HepG2 (cell line): Measurements from ENCODE around the gene FIS1. TPM values are rescaled to one million over a fixed set of nuclear protein-coding genes. Genes with fewer than 3 reads are reported as not detected.

Experiments
- ATAC-seq: fragments of 200-7000 bp; cut with Tn5 transposase; 3 replicates; pipeline ENCODE4 v1.9.1; 2020; ENCODE audit warnings: mild to moderate bottlenecking, moderate library complexity
- BruUV-seq: library from RNA; stranded (reverse); fragments of 400-500 nt; replicated peaks from 2 replicates; lab custom pipeline; 2021; lab: Mats Ljungman, UMichigan
- CTCF ChIA-PET: fragments of 300-600 bp; formaldehyde crosslinking; extraction: SDS; loops from one replicate; lab custom pipeline; 2021; ENCODE audit warnings: low total read pairs, inconsistent platforms, low intra/inter-chr PET ratio; lab: Yijun Ruan, JAX
- POLR2A ChIA-PET: fragments of 350-600 bp; sonication (Branson Sonifier 250); formaldehyde crosslinking; loops from one replicate; lab custom pipeline; 2020; ENCODE audit warnings: antibody characterized with exemption, inconsistent platforms; lab: Yijun Ruan, JAX
- DNase-seq: peaks from one replicate; pipeline ENCODE4 v3.0.0-alpha.2; 2015; ENCODE audit warnings: low spot score
- FAIRE-seq: peaks from 3 replicates; lab custom pipeline; 2011; peaks lifted over from hg19 to GRCh38; lab: Jason Lieb, UNC
- H2AFZ ChIP-seq: one replicate; pipeline ENCODE4 v1.6.1; 2011; ENCODE audit warnings: low read length, inconsistent platforms
- H3K27ac ChIP-seq: fragments of 300-600 bp; 3 replicates; pipeline ENCODE4 v1.8.0; 2011; ENCODE audit warnings: mixed run types, mild to moderate bottlenecking, mixed read lengths, low read length, inconsistent platforms; ENCODE audit not compliant: insufficient read depth; ENCODE audit errors: extremely low read length
- H3K27me3 ChIP-seq, 2 experiments: fragments of 200-600 bp in 1 of 2; 2 replicates in 1 of 2; 3 replicates in 1 of 2; pipeline versions ENCODE4 v1.6.0 to v1.8.0; 2011; ENCODE audit warnings: low read length in 2 of 2, mild to moderate bottlenecking in 2 of 2, moderate library complexity in 2 of 2, inconsistent platforms in 1 of 2; ENCODE audit not compliant: insufficient read depth in 2 of 2, control insufficient read depth in 1 of 2
- H3K36me3 ChIP-seq, 2 experiments: fragments of 200-600 bp in 1 of 2; replicated peaks in 1 of 2; 2 replicates in 1 of 2; 3 replicates in 1 of 2; pipeline versions ENCODE4 v1.5.1 to v1.8.0; 2011; ENCODE audit warnings: low read length in 2 of 2, inconsistent platforms in 1 of 2; ENCODE audit not compliant: insufficient read depth in 2 of 2, control insufficient read depth in 1 of 2
- H3K4me1 ChIP-seq: 2 replicates; pipeline ENCODE4 v1.5.1; 2012; ENCODE audit warnings: low read length, inconsistent platforms; ENCODE audit not compliant: insufficient read depth
- H3K4me2 ChIP-seq: 2 replicates; pipeline ENCODE4 v1.6.0; 2011; ENCODE audit warnings: low read depth, low read length, inconsistent platforms
- H3K4me3 ChIP-seq, 3 experiments: fragments of 200-600 bp in 1 of 3; sonication (generic), shearing (Covaris generic) in 1 of 3; replicated peaks in 1 of 3; 2 replicates each; pipeline ENCODE4 v1.5.1; 2011 to 2016; ENCODE audit warnings: low read length in 3 of 3, inconsistent platforms in 2 of 3, low read depth in 2 of 3, mild to moderate bottlenecking in 2 of 3, control low read depth in 1 of 3, mixed read lengths in 1 of 3; ENCODE audit not compliant: insufficient read depth in 1 of 3
- H3K79me2 ChIP-seq: one replicate; pipeline ENCODE4 v1.6.1; 2011; ENCODE audit warnings: low read length, inconsistent platforms; ENCODE audit not compliant: insufficient read depth
- H3K9ac ChIP-seq: 2 replicates; pipeline ENCODE4 v1.6.0; 2011; ENCODE audit warnings: mild to moderate bottlenecking, low read depth, low read length, inconsistent platforms; ENCODE audit not compliant: insufficient read depth
- H3K9me3 ChIP-seq: 2 replicates; pipeline ENCODE4 v1.5.1; 2012; ENCODE audit warnings: mild to moderate bottlenecking, low read length
- H4K20me1 ChIP-seq: 2 replicates; pipeline ENCODE4 v1.6.0; 2011; ENCODE audit warnings: inconsistent platforms, mild to moderate bottlenecking, low read length, moderate library complexity; ENCODE audit not compliant: insufficient read depth
- ELF1 ChIP-seq: sonication (generic); formaldehyde crosslinking; IDR thresholded peaks from 2 replicates; pipeline ENCODE4 v1.4.0; 2020; ENCODE audit warnings: missing genetic modification reagents
- HNF1B ChIP-seq: sonication (generic); formaldehyde crosslinking; IDR thresholded peaks from 2 replicates; pipeline ENCODE4 v1.5.1; 2020; ENCODE audit warnings: mild to moderate bottlenecking, moderate library complexity, missing genetic modification reagents
- KDM1A ChIP-seq: IDR thresholded peaks from 2 replicates; pipeline ENCODE4 v1.6.1; 2016; ENCODE audit warnings: missing compliant biosample characterization
- MTF1 ChIP-seq: sonication (generic); formaldehyde crosslinking; IDR thresholded peaks from 2 replicates; pipeline ENCODE4 v1.5.0; 2020; ENCODE audit warnings: missing genetic modification reagents
- NCOR1 ChIP-seq: fragments of 200-600 bp; sonication (generic); IDR thresholded peaks from 2 replicates; pipeline ENCODE4 v1.7.0; 2017; ENCODE audit warnings: antibody characterized with exemption, low read length, borderline replicate concordance
- ZBTB34 ChIP-seq: sonication (generic); formaldehyde crosslinking; IDR thresholded peaks from 2 replicates; pipeline ENCODE4 v1.8.0; 2022; ENCODE audit warnings: mild to moderate bottlenecking, missing genetic modification reagents
- ZNF160 ChIP-seq: sonication (generic); formaldehyde crosslinking; IDR thresholded peaks from 2 replicates; pipeline ENCODE4 v1.8.0; 2022; ENCODE audit warnings: mild to moderate bottlenecking, inconsistent platforms, missing genetic modification reagents
- ZNF350 ChIP-seq: sonication (generic); formaldehyde crosslinking; IDR thresholded peaks from 2 replicates; pipeline ENCODE4 v1.4.0; 2020; ENCODE audit warnings: mild to moderate bottlenecking, low read depth, missing genetic modification reagents, borderline replicate concordance
- ZNF367 ChIP-seq: sonication (generic); formaldehyde crosslinking; IDR thresholded peaks from 2 replicates; pipeline ENCODE4 v1.4.0; 2020; ENCODE audit warnings: missing genetic modification reagents, borderline replicate concordance
- ZNF446 ChIP-seq: sonication (generic); formaldehyde crosslinking; IDR thresholded peaks from 2 replicates; pipeline ENCODE4 v1.5.0; 2020; ENCODE audit warnings: mild to moderate bottlenecking, missing genetic modification reagents
- ZNF503 ChIP-seq: sonication (generic); formaldehyde crosslinking; IDR thresholded peaks from 2 replicates; pipeline ENCODE4 v1.4.0; 2020; ENCODE audit warnings: missing genetic modification reagents
- ZNF749 ChIP-seq: sonication (generic); formaldehyde crosslinking; IDR thresholded peaks from 2 replicates; pipeline ENCODE4 v1.8.0; 2022; ENCODE audit warnings: mild to moderate bottlenecking, missing genetic modification reagents, moderate library complexity, borderline replicate concordance
- ZNF788 ChIP-seq: sonication (generic); formaldehyde crosslinking; IDR thresholded peaks from 2 replicates; pipeline ENCODE4 v1.5.0; 2020; ENCODE audit warnings: mild to moderate bottlenecking, missing genetic modification reagents, borderline replicate concordance
- ZUFSP ChIP-seq: sonication (generic); formaldehyde crosslinking; IDR thresholded peaks from 2 replicates; pipeline ENCODE4 v1.9.0; 2021; ENCODE audit warnings: missing genetic modification reagents, mild to moderate bottlenecking, borderline replicate concordance
- WGBS: methylation state at CpG from one replicate; pipeline ENCODE4 v1.1.6; 2017; ENCODE audit warnings: low lambda C conversion rate; 5-methylcytosine and 5-hydroxymethylcytosine counted together
- in situ Hi-C: cut with HindIII; loops from 2 replicates; pipeline ENCODE4 v1.10.0; 2017; ENCODE audit warnings: low pct_unique_long_range_greater_than_20kb; ENCODE audit not compliant: extremely low pct_ligation_motif_present
- intact Hi-C: fragments of 100-400 bp; cut with micrococcal nuclease; formaldehyde crosslinking; loops from one replicate; pipeline ENCODE4 v1.10.0; 2022; ENCODE audit not compliant: unreplicated experiment
- polyA plus RNA-seq, 8 experiments: library from polyadenylated mRNA; depleted of rRNA in 3 of 8; stranded (reverse) in 7 of 8; unstranded in 1 of 8; fragments of >200 nt; fragmentation: Illumina TruSeq in 4 of 8; extraction: Trizol in 4 of 8; gene quantifications; 2 replicates each; pipeline versions ENCODE4 v1.2.1 to v1.2.3, GENCODE V29; 2011 to 2016; ENCODE audit warnings: low read depth in 4 of 8, missing spikeins in 1 of 8, mixed read lengths in 1 of 8; ENCODE audit not compliant: insufficient read depth in 1 of 8
- total RNA-seq, 5 experiments: library from RNA; depleted of rRNA; stranded (reverse); fragments of >200 nt; fragmentation: Illumina TruSeq; extraction: Trizol; gene quantifications; 2 replicates each; pipeline ENCODE4 v1.2.3, GENCODE V29; 2016; ENCODE audit warnings: low read depth in 1 of 5

The FIS1 gene
- total and polyA plus RNA-seq, 2 of the 13 experiments (the other 11 are each of a cell fraction or from before 2014, with no cell fraction given) = 97.5 to 101 TPM

GRCh38 chr7:101231644-101232043 lies 13.2 kb downstream of the FIS1 start:
- ATAC-seq (peak; percentile 75), FAIRE-seq (peak; percentile 82), DNase-seq (peak; percentile 32)
- Histone ChIP-seq H3K9me3 (no peaks in the 10 kb centered on the region), H3K27ac (peak overlapping the region; percentile 54), H3K4me2 (peak overlapping the region; percentile 55), H3K79me2 (no peaks in the 10 kb centered on the region), H3K36me3 (peaks cover 0 to 7% of the 10 kb centered on the region in 2 experiments; a peak in 2 of 5 replicates), H3K4me1 (peaks cover 43% of the 10 kb centered on the region), H3K27me3 (no peaks in the 10 kb centered on the region), H2AFZ (no peak overlapping the region), H4K20me1 (no peaks in the 10 kb centered on the region), H3K9ac (no peak overlapping the region), H3K4me3 (peak overlapping the region in 1 of 3 experiments; percentile 48; a peak in 2 of 6 replicates)
- BruUV-seq = no TSS peak
- ChIA-PET CTCF (no interaction called here), POLR2A (interaction anchor here (0.9 to 1.5 kb wide), 5 partner anchors 12 to 39 kb away, joined by 3 to 8 read pairs (median 4); partner anchors contain the start of genes MOGAT3, PLOD3 and ZNHIT1)
- intact Hi-C loops (no loop called here), in situ Hi-C loops (no loop called here)
- 15% methylated on average over 4 of the region's 7 CpGs for WGBS
- TF ChIP-seq MTF1 (CRISPR knock-in tag) (no peak), ZNF503 (CRISPR knock-in tag) (no peak), ZBTB34 (CRISPR knock-in tag) (no peak), NCOR1 (no peak), ZNF749 (CRISPR knock-in tag) (no peak), ZNF160 (CRISPR knock-in tag) (no peak), ZUFSP (CRISPR knock-in tag) (no peak), ZNF788 (CRISPR knock-in tag) (no peak), ZNF350 (CRISPR knock-in tag) (no peak), ZNF367 (CRISPR knock-in tag) (no peak), HNF1B (CRISPR knock-in tag) (peak; percentile 63), ELF1 (CRISPR knock-in tag) (peak; percentile 72), ZNF446 (CRISPR knock-in tag) (no peak), KDM1A (CRISPR knock-in tag) (no peak)
